HCT116 (cell line): ENCODE data around the gene PTH2.

ENCODE experiments used
- EZH2 ChIP-seq: fragments of 200-600 bp; sonication (generic); IDR thresholded peaks from 2 replicates; pipeline ENCODE4 v1.6.1; 2017; ENCODE audit warnings: antibody characterized with exemption, mixed run types
- ZFX ChIP-seq: fragments of 450-650 bp; IDR thresholded peaks from 2 replicates; pipeline ENCODE4 v1.6.1; 2017
- TF ChIP-seq, protein P1 (sequence below), 3 experiments: fragments of 200-600 bp in 1 of 3; sonication (generic) in 1 of 3; IDR thresholded peaks in 2 of 3; conservative IDR thresholded peaks in 1 of 3; 2 replicates each; pipeline ENCODE4 v1.5.1; 2012 to 2017; ENCODE audit warnings: low read depth in 2 of 3, low read length in 2 of 3, antibody characterized with exemption in 1 of 3, borderline replicate concordance in 1 of 3, control low read depth in 1 of 3, mild to moderate bottlenecking in 1 of 3, mixed read lengths in 1 of 3, mixed run types in 1 of 3, moderate library complexity in 1 of 3; ENCODE audit not compliant: insufficient read depth in 1 of 3

DNA sequence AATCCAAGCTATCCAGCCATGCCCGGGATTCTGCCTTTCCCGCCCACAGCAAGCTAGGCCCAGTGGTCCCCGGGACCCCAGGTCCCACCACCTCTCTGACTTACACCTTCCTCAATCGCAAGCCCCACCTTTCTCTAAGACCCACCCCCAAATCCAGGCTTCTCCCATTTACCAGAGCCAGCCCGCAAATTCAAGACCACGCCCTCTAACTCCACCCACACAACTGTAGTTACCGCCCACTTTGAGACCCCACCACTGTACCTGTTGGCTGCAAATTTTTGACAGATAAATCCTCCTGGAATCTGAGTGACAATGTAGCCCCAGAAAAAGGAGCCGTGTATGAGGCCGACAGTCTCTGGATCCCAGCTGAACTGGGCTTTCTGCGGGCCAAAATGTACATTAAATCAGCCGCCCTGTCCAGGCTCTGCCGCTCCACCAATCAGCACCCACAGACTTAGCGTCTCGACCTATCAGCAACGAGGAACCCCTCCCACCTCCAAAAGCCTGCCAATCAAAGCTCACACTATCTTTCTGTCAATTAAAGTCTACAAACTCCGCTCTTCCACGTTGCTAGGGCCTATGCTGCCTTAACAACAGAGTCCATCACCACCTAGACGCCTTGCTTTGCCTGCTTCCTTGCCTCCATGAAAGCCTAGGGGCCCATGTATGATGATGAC, 11.8 kb upstream of the PTH2 start:
- TF ChIP-seq ZFX (no peak), EZH2 (no peak)
- TF ChIP-seq, protein P1, sequence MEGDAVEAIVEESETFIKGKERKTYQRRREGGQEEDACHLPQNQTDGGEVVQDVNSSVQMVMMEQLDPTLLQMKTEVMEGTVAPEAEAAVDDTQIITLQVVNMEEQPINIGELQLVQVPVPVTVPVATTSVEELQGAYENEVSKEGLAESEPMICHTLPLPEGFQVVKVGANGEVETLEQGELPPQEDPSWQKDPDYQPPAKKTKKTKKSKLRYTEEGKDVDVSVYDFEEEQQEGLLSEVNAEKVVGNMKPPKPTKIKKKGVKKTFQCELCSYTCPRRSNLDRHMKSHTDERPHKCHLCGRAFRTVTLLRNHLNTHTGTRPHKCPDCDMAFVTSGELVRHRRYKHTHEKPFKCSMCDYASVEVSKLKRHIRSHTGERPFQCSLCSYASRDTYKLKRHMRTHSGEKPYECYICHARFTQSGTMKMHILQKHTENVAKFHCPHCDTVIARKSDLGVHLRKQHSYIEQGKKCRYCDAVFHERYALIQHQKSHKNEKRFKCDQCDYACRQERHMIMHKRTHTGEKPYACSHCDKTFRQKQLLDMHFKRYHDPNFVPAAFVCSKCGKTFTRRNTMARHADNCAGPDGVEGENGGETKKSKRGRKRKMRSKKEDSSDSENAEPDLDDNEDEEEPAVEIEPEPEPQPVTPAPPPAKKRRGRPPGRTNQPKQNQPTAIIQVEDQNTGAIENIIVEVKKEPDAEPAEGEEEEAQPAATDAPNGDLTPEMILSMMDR (IDR thresholded peaks at IDR 0.05 in 2 of 3, conservative IDR thresholded peaks at IDR 0.05 in 1 of 3; ENCODE audit: borderline replicate concordance in 1 of 3, insufficient read depth in 1 of 3, low read depth in 2 of 3, low read length in 2 of 3) = no peak
